Measurements from ENCODE around the gene CCNT1.
"Not testable (repeated sequence)": the region's sequence is repeated elsewhere in the genome, so short reads cannot be mapped to it uniquely, and the experiment has no call there.

Gene CCNT1

GRCh38 chr12:48716493-48717251 is at the start of gene CCNT1:
TSS of gene CCNT1 (minus strand) at chr12:48716707. CDS start at chr12:48716675, 32 bp downstream.
- peak; percentile 100 for DNase-seq (ENCODE audit: low read depth)

DNA sequence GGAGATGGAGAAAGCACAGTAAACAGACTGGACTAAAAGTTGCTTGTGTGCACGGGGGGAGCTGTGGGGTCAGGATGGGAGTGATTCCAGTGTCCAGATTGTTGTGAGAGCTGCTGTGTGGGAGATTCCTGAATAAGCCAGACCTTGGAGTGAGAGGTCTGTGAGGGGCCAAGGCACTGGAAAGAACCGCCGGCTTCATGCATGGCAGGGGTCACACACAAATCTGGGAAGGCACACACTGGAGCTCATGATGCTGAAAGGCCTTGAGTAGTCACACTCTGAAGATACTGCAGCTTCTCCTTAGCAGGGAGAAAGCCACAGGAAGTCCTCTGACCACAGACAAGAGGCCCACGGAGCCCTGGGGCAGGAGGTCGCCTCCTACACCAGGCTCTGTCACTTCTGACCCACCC is 49.3 kb upstream of the CCNT1 start:
- DNase-seq (ENCODE audit: low read depth): no peak

DNA sequence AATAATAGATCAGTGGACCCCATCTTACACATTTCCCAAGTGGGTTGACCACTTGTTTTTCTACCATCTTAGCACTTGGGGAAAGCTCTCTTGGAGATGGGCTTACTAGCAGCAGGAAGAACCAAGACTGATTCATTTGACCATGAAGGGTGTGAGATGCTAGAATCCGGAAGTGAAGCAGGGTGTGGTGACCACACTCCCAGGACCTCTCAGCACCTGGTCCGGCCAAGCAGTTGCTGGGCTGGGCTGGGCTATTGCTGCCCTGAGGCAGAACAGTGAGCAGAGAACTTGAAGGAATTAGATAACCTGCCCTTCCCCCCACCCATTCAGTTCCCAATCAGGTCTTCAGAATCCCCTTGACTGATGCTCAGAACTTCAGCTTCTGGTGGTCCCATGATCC is 48.0 kb upstream of the CCNT1 start:
- DNase-seq (ENCODE audit: low read depth): no peak

- DNase-seq (ENCODE audit: low read depth): no peak
Measured at GRCh38 chr12:48758737-48759136, 42.2 kb upstream of the CCNT1 start.

DNA sequence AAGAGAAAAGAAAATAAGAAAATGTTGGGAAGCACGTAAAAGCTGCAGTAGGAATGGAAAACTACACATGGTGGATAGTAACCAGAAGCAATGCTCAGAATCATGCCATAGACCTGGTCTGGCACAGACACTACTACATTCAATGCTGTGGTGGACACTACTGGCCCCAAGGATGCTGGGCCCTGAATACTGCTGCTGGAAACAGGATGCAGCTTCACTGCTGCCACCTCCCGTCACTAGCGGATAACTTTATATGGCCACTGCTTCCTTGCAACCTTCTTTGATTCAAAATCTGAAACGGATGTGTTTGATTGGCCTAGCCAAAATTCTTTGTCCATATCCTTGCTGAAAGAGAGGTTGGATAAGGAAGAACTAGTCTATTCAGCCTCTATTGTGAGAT is 41.7 kb upstream of the CCNT1 start:
- no peak for DNase-seq (ENCODE audit: low read depth)

DNA sequence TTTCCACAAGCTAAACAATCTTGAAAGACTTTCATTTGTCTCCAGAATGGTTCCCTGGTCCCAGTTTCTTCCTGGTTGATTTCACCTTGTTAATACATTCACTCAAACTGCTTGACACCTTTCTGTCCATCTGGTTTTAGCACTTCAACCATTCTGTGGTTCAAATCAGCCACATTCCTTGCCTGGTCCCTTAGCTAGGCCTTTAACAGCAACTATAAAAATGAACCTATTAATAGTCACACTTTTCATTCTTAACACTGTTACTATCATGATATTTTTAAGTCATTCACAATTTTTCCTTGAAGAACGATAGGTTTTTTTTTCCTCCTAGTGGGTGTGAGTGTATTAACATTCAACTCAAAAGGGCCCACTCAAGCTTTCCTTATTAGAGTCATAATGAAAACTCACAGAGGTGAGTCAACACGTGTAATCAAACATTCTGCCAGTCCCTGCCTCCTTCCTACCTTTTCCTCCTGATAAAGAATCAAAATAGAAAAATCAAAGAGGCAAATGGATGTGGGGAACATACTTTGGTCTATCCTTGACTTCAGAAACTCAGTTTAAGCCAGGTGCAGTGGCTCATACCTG is 34.4 kb upstream of the CCNT1 start:
- no peak for DNase-seq (ENCODE audit: low read depth)

- no peak for DNase-seq (ENCODE audit: low read depth)
Measured at GRCh38 chr12:48750215-48750614, 33.7 kb upstream of the CCNT1 start.

GRCh38 chr12:48744251-48745008 is 27.9 kb upstream of the CCNT1 start:
- DNase-seq (ENCODE audit: low read depth): no peak

DNA sequence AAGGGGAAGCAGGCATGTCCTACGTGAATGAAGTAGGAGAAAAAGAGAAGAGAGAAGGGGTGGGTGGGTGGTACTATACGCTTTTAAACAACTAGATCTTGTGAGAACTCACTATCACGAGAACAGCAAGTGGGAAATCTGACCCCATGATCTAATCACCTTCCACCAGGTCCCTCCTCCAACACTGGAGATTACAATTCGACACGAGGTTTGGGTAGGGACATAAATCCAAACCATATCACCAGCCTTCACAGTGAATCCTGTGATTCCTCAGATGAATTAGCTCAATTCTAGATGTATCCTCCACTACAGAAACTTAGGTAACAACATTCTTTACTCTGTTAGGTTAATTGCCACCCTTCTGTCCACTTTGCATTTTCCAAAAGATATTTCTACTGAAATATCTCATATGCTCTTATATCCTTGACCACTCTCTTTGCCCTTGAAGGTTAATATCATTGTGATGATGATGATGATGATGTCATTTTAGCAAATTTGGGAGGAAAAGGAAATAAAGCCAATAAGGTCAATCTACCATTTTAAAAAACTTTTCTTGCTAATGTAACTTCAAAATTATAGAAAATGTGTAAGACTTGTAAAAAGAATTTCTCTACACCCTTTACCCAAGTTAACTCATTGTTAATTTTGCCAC is 23.2 kb upstream of the CCNT1 start:
- no peak for DNase-seq (ENCODE audit: low read depth)

DNA sequence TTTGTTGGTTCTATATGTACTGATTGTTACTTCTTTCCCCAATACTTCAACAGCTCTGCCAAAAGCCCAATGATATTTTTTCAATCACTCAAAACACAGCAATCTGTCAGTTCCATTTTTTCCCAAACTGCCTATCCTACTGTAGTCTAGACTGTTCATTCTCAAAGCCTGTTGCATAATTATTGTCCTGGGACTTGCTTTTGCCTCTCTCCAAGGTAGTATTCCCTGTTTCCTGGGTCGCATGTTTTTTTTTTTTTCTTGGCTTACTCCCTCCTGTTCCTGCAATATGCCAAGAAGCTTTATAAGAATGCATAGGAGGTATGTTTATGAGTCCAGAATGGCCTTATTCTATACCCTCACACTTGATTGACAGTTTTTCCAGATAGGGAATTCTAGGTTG is 19.9 kb upstream of the CCNT1 start:
- DNase-seq (ENCODE audit: low read depth): no peak

GRCh38 chr12:48728807-48729206 is 12.3 kb upstream of the CCNT1 start:
- DNase-seq (ENCODE audit: low read depth): no peak

- DNase-seq (ENCODE audit: low read depth): not testable (repeated sequence)
Measured at GRCh38 chr12:48720737-48721136, 4.2 kb upstream of the CCNT1 start.

- DNase-seq (ENCODE audit: low read depth): not testable (repeated sequence)
Measured at GRCh38 chr12:48720171-48720570, 3.7 kb upstream of the CCNT1 start.

DNA sequence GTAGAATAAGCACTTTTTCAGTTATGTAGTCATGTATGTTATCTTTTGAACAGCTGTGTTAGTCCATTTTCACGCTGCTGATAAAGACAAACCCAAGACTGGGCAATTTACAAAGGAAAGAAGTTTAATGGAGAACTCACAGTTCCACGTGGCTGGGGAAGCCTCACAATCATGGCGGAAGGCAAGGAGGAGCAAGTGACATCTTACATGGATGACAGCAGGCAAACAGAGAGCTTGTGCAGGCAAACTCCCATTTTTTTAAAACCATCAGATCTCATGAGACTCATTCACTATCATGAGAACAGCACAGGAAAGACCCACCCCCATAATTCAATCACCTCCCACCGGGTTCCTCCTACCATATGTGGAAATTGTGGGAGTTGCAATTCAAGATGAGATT is 2.5 kb upstream of the CCNT1 start:
- DNase-seq (ENCODE audit: low read depth): not testable (repeated sequence)

- no peak for DNase-seq (ENCODE audit: low read depth)
Measured at GRCh38 chr12:48717252-48717695, 767 bp upstream of the CCNT1 start.

- DNase-seq (ENCODE audit: low read depth): no peak
Measured at GRCh38 chr12:48716168-48716492, 377 bp downstream of the CCNT1 start.

GRCh38 chr12:48712209-48712608 is 4.3 kb downstream of the CCNT1 start:
- DNase-seq (ENCODE audit: low read depth): no peak

DNA sequence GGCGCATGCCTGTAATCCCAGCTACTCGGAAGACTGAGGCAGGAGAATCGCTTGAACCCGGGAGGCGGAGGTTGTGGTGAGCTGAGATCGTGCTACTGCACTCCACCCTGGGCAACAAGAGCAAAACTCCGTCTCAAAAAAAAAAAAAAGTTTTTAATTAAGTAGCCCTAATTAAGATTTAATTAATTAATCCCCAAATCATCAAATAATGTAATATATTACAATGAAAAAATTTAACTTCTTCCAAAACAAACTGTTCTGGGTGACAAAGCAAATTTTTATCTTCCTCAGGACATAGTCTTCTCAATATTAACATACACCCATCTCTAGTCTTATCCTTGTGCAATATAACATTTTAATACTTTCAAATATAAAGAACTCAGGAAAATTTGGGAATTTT is 17.7 kb downstream of the CCNT1 start:
- DNase-seq (ENCODE audit: low read depth): not testable (repeated sequence)

- DNase-seq (ENCODE audit: low read depth): no peak
Measured at GRCh38 chr12:48696626-48697025, 19.9 kb downstream of the CCNT1 start.

DNA sequence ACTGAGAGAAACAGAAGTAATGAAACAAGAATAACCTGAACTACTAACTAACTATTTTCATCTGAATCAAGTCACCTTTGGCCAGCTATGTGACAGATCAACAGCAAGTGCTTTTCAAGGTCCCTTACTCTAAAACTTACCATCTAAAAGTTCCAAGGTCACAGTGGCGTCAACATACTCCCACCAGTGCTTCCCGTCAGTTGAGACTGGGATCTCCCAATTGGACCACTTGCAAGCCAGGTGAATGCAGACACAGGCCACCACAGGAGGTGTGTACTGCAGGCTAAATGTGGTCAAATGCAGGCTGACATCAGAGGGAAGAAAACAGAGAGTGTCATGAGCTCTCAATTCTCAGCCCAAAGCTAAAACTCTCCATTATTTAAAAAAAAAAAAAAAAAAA is 20.6 kb downstream of the CCNT1 start:
- DNase-seq (ENCODE audit: low read depth): no peak

- DNase-seq (ENCODE audit: low read depth): no peak
Measured at GRCh38 chr12:48694038-48694437, 22.5 kb downstream of the CCNT1 start.

DNA sequence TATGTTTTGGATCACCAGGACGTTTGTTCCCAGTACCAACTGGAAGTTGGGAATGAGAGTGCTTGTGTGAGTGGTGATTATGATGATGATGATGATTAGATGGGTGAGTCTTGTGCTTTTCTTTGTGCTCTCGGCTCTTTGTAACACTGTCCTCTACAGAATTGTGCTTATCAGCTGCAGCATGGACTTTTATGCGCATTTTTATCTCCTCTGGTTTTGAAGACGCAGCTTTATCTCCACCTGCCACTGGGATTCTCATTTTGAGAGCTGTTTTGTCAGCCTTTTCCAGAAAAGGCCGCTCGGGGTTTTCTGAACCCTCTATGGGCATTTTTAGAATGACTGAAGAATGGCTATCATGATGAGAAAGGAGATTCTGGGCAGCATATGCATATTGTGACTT is 22.9 kb downstream of the CCNT1 start:
- DNase-seq (ENCODE audit: low read depth): no peak
